IPS DF 6.9 (cell line): ENCODE data around the gene TTC13.

Experiments
- DNase-seq: peaks from one replicate; pipeline ENCODE4 v3.0.0-alpha.2; 2013; ENCODE audit warnings: low read depth, low spot score
- H3K27ac ChIP-seq: one replicate; pipeline ENCODE4 v1.5.1; 2013; ENCODE audit warnings: low read length, control low read depth
- H3K27me3 ChIP-seq: 2 replicates; pipeline ENCODE4 v1.6.1; 2013; ENCODE audit warnings: mild to moderate bottlenecking, low read length; ENCODE audit not compliant: control insufficient read depth, insufficient read depth
- H3K36me3 ChIP-seq: 2 replicates; pipeline ENCODE4 v1.6.1; 2013; ENCODE audit warnings: low read length; ENCODE audit not compliant: control insufficient read depth, insufficient read depth
- H3K4me1 ChIP-seq: 2 replicates; pipeline ENCODE4 v1.6.1; 2013; ENCODE audit warnings: low read length; ENCODE audit not compliant: control insufficient read depth, insufficient read depth
- H3K4me3 ChIP-seq: 2 replicates; pipeline ENCODE4 v1.5.1; 2013; ENCODE audit warnings: mild to moderate bottlenecking, low read length
- H3K9me3 ChIP-seq: 2 replicates; pipeline ENCODE4 v1.6.1; 2013; ENCODE audit warnings: low read length, inconsistent platforms; ENCODE audit not compliant: control insufficient read depth, insufficient read depth
- WGBS: extraction: QIAGEN DNeasy Blood & Tissue Kit; methylation state at CpG from one replicate; pipeline ENCODE4 v1.1.7; 2013; ENCODE audit warnings: mixed read lengths, missing lambda C conversion rate; ENCODE audit not compliant: insufficient read length, insufficient coverage; 5-methylcytosine and 5-hydroxymethylcytosine counted together

The TTC13 gene

GRCh38 chr1:230865062-230865817, 113.4 kb downstream of the TTC13 start:
- Histone ChIP-seq H3K4me3 (no peak overlapping the region), H3K36me3 (no peaks in the 10 kb centered on the region), H3K27ac (no peak overlapping the region), H3K9me3 (no peaks in the 10 kb centered on the region), H3K4me1 (peaks cover 3% of the 10 kb centered on the region; the same call in 1 of the 2 replicates), H3K27me3 (peaks cover 3% of the 10 kb centered on the region; the same call in 1 of the 2 replicates)
- WGBS = no CpG with 5 or more reads among the region's 8 CpGs
- no peak for DNase-seq

GRCh38 chr1:230864441-230864840, 114.2 kb downstream of the TTC13 start:
- no CpG with 5 or more reads among the region's 9 CpGs for WGBS
- no peaks in the 10 kb centered on the region for H3K36me3 ChIP-seq
- no peak for DNase-seq
- H3K27ac ChIP-seq = no peak overlapping the region
- H3K9me3 ChIP-seq = no peaks in the 10 kb centered on the region
- peaks cover 3% of the 10 kb centered on the region; the same call in 1 of the 2 replicates for H3K4me1 ChIP-seq
- H3K27me3 ChIP-seq = peaks cover 3% of the 10 kb centered on the region; the same call in 1 of the 2 replicates
- no peak overlapping the region for H3K4me3 ChIP-seq

GRCh38 chr1:230863449-230863848, 115.2 kb downstream of the TTC13 start:
- no peaks in the 10 kb centered on the region for H3K9me3 ChIP-seq
- H3K36me3 ChIP-seq = no peaks in the 10 kb centered on the region
- WGBS = no CpG with 5 or more reads among the region's 6 CpGs
- H3K4me3 ChIP-seq = no peak overlapping the region
- H3K27ac ChIP-seq = no peak overlapping the region
- H3K4me1 ChIP-seq = peaks cover 5% of the 10 kb centered on the region; the same call in 1 of the 2 replicates
- no peak for DNase-seq
- H3K27me3 ChIP-seq = peaks cover 3% of the 10 kb centered on the region; the same call in 1 of the 2 replicates

- H3K27ac ChIP-seq = no peak overlapping the region
- peaks cover 7% of the 10 kb centered on the region for H3K4me1 ChIP-seq
Observed at GRCh38 chr1:230861970-230862595, 116.6 kb downstream of the TTC13 start.

GRCh38 chr1:230861489-230861888, 117.2 kb downstream of the TTC13 start:
- WGBS = no CpG with 5 or more reads among the region's 13 CpGs
- H3K36me3 ChIP-seq = no peaks in the 10 kb centered on the region
- DNase-seq = no peak

More at GRCh38 chr1:230861970-230862595, 116.6 kb downstream of the TTC13 start:
- Histone ChIP-seq H3K27me3 (no peaks in the 10 kb centered on the region; the same call in 1 of the 2 replicates), H3K36me3 (no peaks in the 10 kb centered on the region), H3K9me3 (no peaks in the 10 kb centered on the region), H3K4me3 (no peak overlapping the region)
- DNase-seq = no peak
- no CpG with 5 or more reads among the region's 4 CpGs for WGBS

GRCh38 chr1:230860617-230861384, 117.9 kb downstream of the TTC13 start:
- no peak overlapping the region for H3K27ac ChIP-seq
- peaks cover 7% of the 10 kb centered on the region for H3K4me1 ChIP-seq
- H3K9me3 ChIP-seq = no peaks in the 10 kb centered on the region
- H3K27me3 ChIP-seq = no peaks in the 10 kb centered on the region
- DNase-seq = no peak
- no peaks in the 10 kb centered on the region for H3K36me3 ChIP-seq
- H3K4me3 ChIP-seq = no peak overlapping the region
- WGBS = no CpG with 5 or more reads among the region's 9 CpGs

More at GRCh38 chr1:230861489-230861888, 117.2 kb downstream of the TTC13 start:
- H3K27ac ChIP-seq = no peak overlapping the region
- peaks cover 7% of the 10 kb centered on the region for H3K4me1 ChIP-seq
- no peaks in the 10 kb centered on the region for H3K27me3 ChIP-seq
- H3K4me3 ChIP-seq = no peak overlapping the region
- no peaks in the 10 kb centered on the region for H3K9me3 ChIP-seq

GRCh38 chr1:230858918-230859729, 119.5 kb downstream of the TTC13 start:
- no peaks in the 10 kb centered on the region for H3K9me3 ChIP-seq
- H3K27me3 ChIP-seq = no peaks in the 10 kb centered on the region
- WGBS = no CpG with 5 or more reads among the region's 12 CpGs
- H3K4me1 ChIP-seq = peaks cover 7% of the 10 kb centered on the region
- no peaks in the 10 kb centered on the region for H3K36me3 ChIP-seq
- DNase-seq = no peak
- no peak overlapping the region for H3K27ac ChIP-seq
- no peak overlapping the region for H3K4me3 ChIP-seq

GRCh38 chr1:230858236-230858820, 120.3 kb downstream of the TTC13 start:
- no peaks in the 10 kb centered on the region for H3K9me3 ChIP-seq
- H3K27ac ChIP-seq = no peak overlapping the region
- no peak for DNase-seq
- no peak overlapping the region for H3K4me3 ChIP-seq
- WGBS = no CpG with 5 or more reads among the region's 7 CpGs
- peaks cover 5% of the 10 kb centered on the region for H3K4me1 ChIP-seq
- no peaks in the 10 kb centered on the region for H3K36me3 ChIP-seq
- H3K27me3 ChIP-seq = no peaks in the 10 kb centered on the region

GRCh38 chr1:230857822-230858221, 120.8 kb downstream of the TTC13 start:
- DNase-seq = no peak
- Histone ChIP-seq H3K4me3 (no peak overlapping the region), H3K27me3 (no peaks in the 10 kb centered on the region), H3K4me1 (peaks cover 5% of the 10 kb centered on the region), H3K9me3 (no peaks in the 10 kb centered on the region), H3K27ac (no peak overlapping the region), H3K36me3 (no peaks in the 10 kb centered on the region)
- no CpG with 5 or more reads among the region's 1 CpG for WGBS
